Esophagus squamous epithelium (tissue), 5 donors: ENCODE data around the gene DNAI7. TPM values are rescaled to one million over a fixed set of nuclear protein-coding genes. Genes with fewer than 3 reads are reported as not detected.

Experiments
- DNase-seq: peaks from one replicate; lab custom pipeline; 2025; lab: John Stamatoyannopoulos, UW
- H3K27ac ChIP-seq, 4 donors: fragments of 200-600 bp; sonication (generic); one replicate each; pipeline ENCODE4 v1.5.1; 2016 to 2019; ENCODE audit warnings: mild to moderate bottlenecking in 1 of 4
- H3K27me3 ChIP-seq, 4 donors: fragments of 200-600 bp; sonication (generic); 1 replicate in 3 of 4; 2 replicates in 1 of 4; pipeline versions ENCODE4 v1.5.1 to v1.6.0; 2017 to 2021; ENCODE audit warnings: antibody characterized with exemption in 1 of 4
- H3K36me3 ChIP-seq, 3 donors: fragments of 200-600 bp; sonication (generic); one replicate each; pipeline ENCODE4 v1.5.1; 2016 to 2019
- H3K4me1 ChIP-seq, 3 donors: fragments of 200-600 bp; sonication (generic); one replicate each; pipeline ENCODE4 v1.5.1; 2017 to 2019
- H3K4me3 ChIP-seq, 4 donors: fragments of 200-600 bp; sonication (generic); 1 replicate in 3 of 4; 2 replicates in 1 of 4; pipeline ENCODE4 v1.5.1; 2016 to 2019; ENCODE audit warnings: mild to moderate bottlenecking in 2 of 4, moderate library complexity in 1 of 4
- H3K9me3 ChIP-seq, 3 donors: fragments of 200-600 bp; sonication (generic); one replicate each; pipeline ENCODE4 v1.5.1; 2016 to 2019
- CTCF ChIP-seq, 6 experiments: fragments of 450-650 bp in 4 of 6; fragments of 200-600 bp in 2 of 6; sonication (generic) in 2 of 6; IDR thresholded peaks; one replicate each; pipeline ENCODE4 v1.5.1; 2016 to 2019; ENCODE audit warnings: antibody characterized with exemption in 6 of 6, mild to moderate bottlenecking in 4 of 6, moderate library complexity in 4 of 6
- POLR2A ChIP-seq, 4 donors: fragments of 450-650 bp; IDR thresholded peaks; one replicate each; pipeline ENCODE4 v1.6.1; 2017; ENCODE audit warnings: antibody characterized with exemption in 4 of 4, mild to moderate bottlenecking in 4 of 4, moderate library complexity in 3 of 4
- WGBS, 2 donors: methylation state at CpG; one replicate each; pipeline ENCODE4 v1.1.5; 2018; 5-methylcytosine and 5-hydroxymethylcytosine counted together
- intact Hi-C: fragments of 100-400 bp; cut with DNase I; formaldehyde crosslinking; loops from one replicate; pipeline ENCODE4 v1.15.0; 2022
- total RNA-seq, 4 donors: library from RNA; depleted of rRNA; stranded (reverse); fragments of >200 nt; gene quantifications; one replicate each; pipeline ENCODE4 v1.1.0, GENCODE V29; 2016
- donor health status: DM: yes; HTN: yes; CAD: no.

The DNAI7 gene
- total RNA-seq, 4 donors from 2014 or later = not detected

GRCh38 chr12:25186788-25187402, 8.1 kb downstream of the DNAI7 start:
- intact Hi-C loops = no loop called here
- H3K36me3 ChIP-seq = no peaks in the 10 kb centered on the region
- TF ChIP-seq POLR2A (IDR thresholded peaks at IDR 0.05) (no peak), CTCF (IDR thresholded peaks at IDR 0.05) (no peak)
- H3K4me3 ChIP-seq = peak overlapping the region in 1 of 4 donors; percentile 7
- H3K9me3 ChIP-seq = no peaks in the 10 kb centered on the region
- peaks cover 0 to 9% (median 0%) of the 10 kb centered on the region in 3 donors for H3K4me1 ChIP-seq
- no peak for DNase-seq
- WGBS, 2 donors = 33 to 41% methylated on average over 3 of the region's 3 CpGs
- H3K27ac ChIP-seq = no peak overlapping the region
- no peaks in the 10 kb centered on the region for H3K27me3 ChIP-seq

GRCh38 chr12:25186038-25186787, 8.7 kb downstream of the DNAI7 start:
- Histone ChIP-seq H3K4me3 (no peak overlapping the region), H3K9me3 (no peaks in the 10 kb centered on the region), H3K36me3 (no peaks in the 10 kb centered on the region), H3K27ac (no peak overlapping the region), H3K4me1 (peaks cover 0 to 9% (median 0%) of the 10 kb centered on the region in 3 donors), H3K27me3 (no peaks in the 10 kb centered on the region)
- TF ChIP-seq POLR2A (IDR thresholded peaks at IDR 0.05) (no peak), CTCF (IDR thresholded peaks at IDR 0.05) (no peak)
- intact Hi-C loops = no loop called here
- no peak for DNase-seq
- 81 to 91% methylated on average over 4 of the region's 4 CpGs for WGBS, 2 donors

GRCh38 chr12:25184132-25184531, 10.8 kb downstream of the DNAI7 start:
- no peak for DNase-seq
- H3K27ac ChIP-seq = no peak overlapping the region
- no peaks in the 10 kb centered on the region for H3K36me3 ChIP-seq
- peaks cover 0 to 9% (median 0%) of the 10 kb centered on the region in 3 donors for H3K4me1 ChIP-seq
- H3K9me3 ChIP-seq = no peaks in the 10 kb centered on the region
- H3K27me3 ChIP-seq = no peaks in the 10 kb centered on the region
- H3K4me3 ChIP-seq = no peak overlapping the region
- intact Hi-C loops = no loop called here
- WGBS, 2 donors = 50 to 52% methylated on average over 2 of the region's 2 CpGs
- TF ChIP-seq CTCF (IDR thresholded peaks at IDR 0.05) (no peak), POLR2A (IDR thresholded peaks at IDR 0.05) (no peak)

GRCh38 chr12:25182765-25183164, 12.2 kb downstream of the DNAI7 start:
- no peak for TF ChIP-seq POLR2A (IDR thresholded peaks at IDR 0.05)
- TF ChIP-seq CTCF (IDR thresholded peaks at IDR 0.05) = no peak
- no peak for DNase-seq
- H3K4me1 ChIP-seq = peaks cover 0 to 4% (median 0%) of the 10 kb centered on the region in 3 donors
- no peaks in the 10 kb centered on the region for H3K27me3 ChIP-seq
- H3K9me3 ChIP-seq = no peaks in the 10 kb centered on the region
- WGBS, 2 donors = 83 to 91% methylated on average over 3 of the region's 3 CpGs
- no peak overlapping the region for H3K4me3 ChIP-seq
- intact Hi-C loops = no loop called here
- H3K27ac ChIP-seq = no peak overlapping the region
- no peaks in the 10 kb centered on the region for H3K36me3 ChIP-seq

GRCh38 chr12:25162866-25163265, 32.1 kb downstream of the DNAI7 start:
- no peak overlapping the region for H3K27ac ChIP-seq
- H3K27me3 ChIP-seq = no peaks in the 10 kb centered on the region
- TF ChIP-seq CTCF (IDR thresholded peaks at IDR 0.05) (no peak), POLR2A (IDR thresholded peaks at IDR 0.05) (no peak)
- intact Hi-C loops = no loop called here
- H3K4me3 ChIP-seq = no peak overlapping the region
- no peaks in the 10 kb centered on the region for H3K4me1 ChIP-seq
- H3K9me3 ChIP-seq = no peaks in the 10 kb centered on the region
- H3K36me3 ChIP-seq = no peaks in the 10 kb centered on the region
- no peak for DNase-seq
- 74 to 95% methylated on average over 6 of the region's 6 CpGs for WGBS, 2 donors
